ENCODE measurements around the gene YDJC. TPM values are rescaled to one million over a fixed set of nuclear protein-coding genes. Genes with fewer than 3 reads are reported as not detected.

YDJC gene
- total and polyA plus RNA-seq, 9 of the 15 experiments (the other 6 are each of a cell fraction or from before 2014, with no cell fraction given), result 13.5 to 871 (median 164) TPM

DNA sequence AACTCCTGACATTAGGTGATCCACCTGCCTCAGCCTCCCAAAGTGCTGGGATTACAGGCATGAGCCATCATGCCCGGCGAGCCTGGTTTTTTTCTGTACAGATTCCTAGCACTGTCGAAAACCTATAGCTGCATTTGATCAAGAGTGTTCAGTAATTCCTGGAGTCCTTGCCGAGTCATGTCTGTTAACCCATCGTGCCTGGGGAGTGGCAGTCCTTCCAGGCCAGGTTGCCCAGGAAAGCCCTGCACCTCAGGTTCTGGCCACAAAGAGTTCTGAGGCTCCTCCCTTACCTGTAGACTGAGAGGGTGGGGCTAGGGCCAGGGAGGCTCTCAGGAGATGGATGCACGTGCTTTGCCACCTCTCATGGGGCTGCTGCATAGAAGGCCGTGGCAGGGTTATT is 17.0 kb downstream of the YDJC start (continued):
- TF ChIP-seq, protein P1, sequence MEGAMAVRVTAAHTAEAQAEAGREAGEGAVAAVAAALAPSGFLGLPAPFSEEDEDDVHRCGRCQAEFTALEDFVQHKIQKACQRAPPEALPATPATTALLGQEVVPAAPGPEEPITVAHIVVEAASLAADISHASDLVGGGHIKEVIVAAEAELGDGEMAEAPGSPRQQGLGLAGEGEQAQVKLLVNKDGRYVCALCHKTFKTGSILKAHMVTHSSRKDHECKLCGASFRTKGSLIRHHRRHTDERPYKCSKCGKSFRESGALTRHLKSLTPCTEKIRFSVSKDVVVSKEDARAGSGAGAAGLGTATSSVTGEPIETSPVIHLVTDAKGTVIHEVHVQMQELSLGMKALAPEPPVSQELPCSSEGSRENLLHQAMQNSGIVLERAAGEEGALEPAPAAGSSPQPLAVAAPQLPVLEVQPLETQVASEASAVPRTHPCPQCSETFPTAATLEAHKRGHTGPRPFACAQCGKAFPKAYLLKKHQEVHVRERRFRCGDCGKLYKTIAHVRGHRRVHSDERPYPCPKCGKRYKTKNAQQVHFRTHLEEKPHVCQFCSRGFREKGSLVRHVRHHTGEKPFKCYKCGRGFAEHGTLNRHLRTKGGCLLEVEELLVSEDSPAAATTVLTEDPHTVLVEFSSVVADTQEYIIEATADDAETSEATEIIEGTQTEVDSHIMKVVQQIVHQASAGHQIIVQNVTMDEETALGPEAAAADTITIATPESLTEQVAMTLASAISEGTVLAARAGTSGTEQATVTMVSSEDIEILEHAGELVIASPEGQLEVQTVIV (CRISPR knock-in tag; IDR thresholded peaks at IDR 0.05; ENCODE audit: borderline replicate concordance), result no peak
- TF ChIP-seq TOE1 (IDR thresholded peaks at IDR 0.05; ENCODE audit: borderline replicate concordance) (no peak), TOE1 (CRISPR knock-in tag; IDR thresholded peaks at IDR 0.05; ENCODE audit: borderline replicate concordance, low read depth) (0 out of 2 replicates have a peak, but pooled peaks have one; percentile 58), CBX3 (IDR thresholded peaks at IDR 0.05; ENCODE audit: borderline replicate concordance in 1 of 2, low read length in 2 of 2) (no peak), FOSL1 (tag; conservative IDR thresholded peaks at IDR 0.05) (no peak), STAG1 (CRISPR knock-in tag; IDR thresholded peaks at IDR 0.05; ENCODE audit: borderline replicate concordance) (peak; percentile 33), ZNF699 (CRISPR knock-in tag; IDR thresholded peaks at IDR 0.05; ENCODE audit: insufficient replicate concordance) (no peak), ZKSCAN8 (CRISPR knock-in tag; IDR thresholded peaks at IDR 0.05) (no peak), CHD2 (IDR thresholded peaks at IDR 0.05; ENCODE audit: low read depth, low read length) (no peak), MYC (IDR thresholded peaks at IDR 0.05; ENCODE audit: low read depth, low read length) (no peak), MYC (CRISPR knock-in tag; IDR thresholded peaks at IDR 0.05; ENCODE audit: borderline replicate concordance, low read depth) (no peak), ZBTB1 (CRISPR knock-in tag; IDR thresholded peaks at IDR 0.05; ENCODE audit: borderline replicate concordance, low read depth) (0 out of 2 replicates have a peak, but pooled peaks have one; percentile 37), MEF2A (IDR thresholded peaks at IDR 0.05; ENCODE audit: control insufficient read depth, low read depth, low read length) (no peak), LEF1 (IDR thresholded peaks at IDR 0.05) (no peak), GTF2A2 (tag; IDR thresholded peaks at IDR 0.05) (no peak), ZNF165 (CRISPR knock-in tag; IDR thresholded peaks at IDR 0.05; ENCODE audit: borderline replicate concordance) (0 out of 2 replicates have a peak, but pooled peaks have one; percentile 75), ZC3H4 (CRISPR knock-in tag; IDR thresholded peaks at IDR 0.05; ENCODE audit: borderline replicate concordance) (peak; percentile 65; the same call in 1 of the 2 replicates), HDAC1 (IDR thresholded peaks at IDR 0.05) (no peak)
- TF ChIP-seq, protein P2, sequence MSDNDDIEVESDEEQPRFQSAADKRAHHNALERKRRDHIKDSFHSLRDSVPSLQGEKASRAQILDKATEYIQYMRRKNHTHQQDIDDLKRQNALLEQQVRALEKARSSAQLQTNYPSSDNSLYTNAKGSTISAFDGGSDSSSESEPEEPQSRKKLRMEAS (CRISPR knock-in tag; IDR thresholded peaks at IDR 0.05), result peak; percentile 40; the same call in 1 of the 2 replicates
- TF ChIP-seq, protein P3, sequence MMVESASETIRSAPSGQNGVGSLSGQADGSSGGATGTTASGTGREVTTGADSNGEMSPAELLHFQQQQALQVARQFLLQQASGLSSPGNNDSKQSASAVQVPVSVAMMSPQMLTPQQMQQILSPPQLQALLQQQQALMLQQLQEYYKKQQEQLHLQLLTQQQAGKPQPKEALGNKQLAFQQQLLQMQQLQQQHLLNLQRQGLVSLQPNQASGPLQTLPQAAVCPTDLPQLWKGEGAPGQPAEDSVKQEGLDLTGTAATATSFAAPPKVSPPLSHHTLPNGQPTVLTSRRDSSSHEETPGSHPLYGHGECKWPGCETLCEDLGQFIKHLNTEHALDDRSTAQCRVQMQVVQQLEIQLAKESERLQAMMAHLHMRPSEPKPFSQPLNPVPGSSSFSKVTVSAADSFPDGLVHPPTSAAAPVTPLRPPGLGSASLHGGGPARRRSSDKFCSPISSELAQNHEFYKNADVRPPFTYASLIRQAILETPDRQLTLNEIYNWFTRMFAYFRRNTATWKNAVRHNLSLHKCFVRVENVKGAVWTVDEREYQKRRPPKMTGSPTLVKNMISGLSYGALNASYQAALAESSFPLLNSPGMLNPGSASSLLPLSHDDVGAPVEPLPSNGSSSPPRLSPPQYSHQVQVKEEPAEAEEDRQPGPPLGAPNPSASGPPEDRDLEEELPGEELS (CRISPR knock-in tag; IDR thresholded peaks at IDR 0.05; ENCODE audit: borderline replicate concordance), result no peak
- TF ChIP-seq, protein P4, sequence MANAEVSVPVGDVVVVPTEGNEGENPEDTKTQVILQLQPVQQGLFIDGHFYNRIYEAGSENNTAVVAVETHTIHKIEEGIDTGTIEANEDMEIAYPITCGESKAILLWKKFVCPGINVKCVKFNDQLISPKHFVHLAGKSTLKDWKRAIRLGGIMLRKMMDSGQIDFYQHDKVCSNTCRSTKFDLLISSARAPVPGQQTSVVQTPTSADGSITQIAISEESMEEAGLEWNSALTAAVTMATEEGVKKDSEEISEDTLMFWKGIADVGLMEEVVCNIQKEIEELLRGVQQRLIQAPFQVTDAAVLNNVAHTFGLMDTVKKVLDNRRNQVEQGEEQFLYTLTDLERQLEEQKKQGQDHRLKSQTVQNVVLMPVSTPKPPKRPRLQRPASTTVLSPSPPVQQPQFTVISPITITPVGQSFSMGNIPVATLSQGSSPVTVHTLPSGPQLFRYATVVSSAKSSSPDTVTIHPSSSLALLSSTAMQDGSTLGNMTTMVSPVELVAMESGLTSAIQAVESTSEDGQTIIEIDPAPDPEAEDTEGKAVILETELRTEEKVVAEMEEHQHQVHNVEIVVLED (CRISPR knock-in tag; IDR thresholded peaks at IDR 0.05), result no peak; the same call in 1 of the 2 replicates
- TF ChIP-seq, protein P5, sequence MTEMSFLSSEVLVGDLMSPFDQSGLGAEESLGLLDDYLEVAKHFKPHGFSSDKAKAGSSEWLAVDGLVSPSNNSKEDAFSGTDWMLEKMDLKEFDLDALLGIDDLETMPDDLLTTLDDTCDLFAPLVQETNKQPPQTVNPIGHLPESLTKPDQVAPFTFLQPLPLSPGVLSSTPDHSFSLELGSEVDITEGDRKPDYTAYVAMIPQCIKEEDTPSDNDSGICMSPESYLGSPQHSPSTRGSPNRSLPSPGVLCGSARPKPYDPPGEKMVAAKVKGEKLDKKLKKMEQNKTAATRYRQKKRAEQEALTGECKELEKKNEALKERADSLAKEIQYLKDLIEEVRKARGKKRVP (CRISPR knock-in tag; IDR thresholded peaks at IDR 0.05), result no peak

Data from K562 (cell line).